Measurements from ENCODE around the gene ZDHHC24.

- TF ChIP-seq CTCF (IDR thresholded peaks at IDR 0.05): no peak
- TF ChIP-seq POLR2A (IDR thresholded peaks at IDR 0.05): no peak
These were observed at the start of gene ZDHHC24 for GRCh38 chr11:66545701-66546367.

All from lower leg skin (tissue), 3 donors.